HG03575 (cell line): ENCODE data around the gene ASCC1.
"Not testable (repeated sequence)": the region's sequence is repeated elsewhere in the genome, so short reads cannot be mapped to it uniquely, and the experiment has no call there.

Experiments
- ATAC-seq: cut with Tn5 transposase; IDR thresholded peaks from one replicate; pipeline ENCODE4 v1.9.1; 2021; ENCODE audit not compliant: unreplicated experiment, insufficient number of reproducible peaks, low FRiP score; ENCODE audit errors: extremely low read depth

ASCC1 gene

DNA sequence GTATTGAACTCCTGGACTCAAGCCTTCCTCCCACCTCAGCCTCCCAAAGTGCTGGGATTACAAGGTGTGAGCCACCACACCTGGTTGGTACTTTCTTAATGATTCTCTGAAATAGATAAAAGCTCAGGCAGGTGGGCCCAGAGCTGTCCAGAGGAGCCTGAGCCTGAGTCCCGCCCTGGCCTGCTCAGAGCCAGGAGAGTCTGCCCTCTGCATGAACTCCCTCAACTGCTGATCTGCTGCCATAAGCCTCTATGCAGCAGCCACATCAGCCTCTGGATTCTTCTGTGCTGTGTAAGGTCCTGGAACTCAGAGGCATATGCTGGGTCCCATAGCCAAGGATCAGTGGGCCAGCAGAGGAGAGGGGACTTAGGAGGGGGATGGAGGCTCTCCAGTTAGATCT, 34.6 kb upstream of the ASCC1 start:
- no peak for ATAC-seq

GRCh38 chr10:72249176-72249862, 33.2 kb upstream of the ASCC1 start:
- ATAC-seq, result not testable (repeated sequence)

DNA sequence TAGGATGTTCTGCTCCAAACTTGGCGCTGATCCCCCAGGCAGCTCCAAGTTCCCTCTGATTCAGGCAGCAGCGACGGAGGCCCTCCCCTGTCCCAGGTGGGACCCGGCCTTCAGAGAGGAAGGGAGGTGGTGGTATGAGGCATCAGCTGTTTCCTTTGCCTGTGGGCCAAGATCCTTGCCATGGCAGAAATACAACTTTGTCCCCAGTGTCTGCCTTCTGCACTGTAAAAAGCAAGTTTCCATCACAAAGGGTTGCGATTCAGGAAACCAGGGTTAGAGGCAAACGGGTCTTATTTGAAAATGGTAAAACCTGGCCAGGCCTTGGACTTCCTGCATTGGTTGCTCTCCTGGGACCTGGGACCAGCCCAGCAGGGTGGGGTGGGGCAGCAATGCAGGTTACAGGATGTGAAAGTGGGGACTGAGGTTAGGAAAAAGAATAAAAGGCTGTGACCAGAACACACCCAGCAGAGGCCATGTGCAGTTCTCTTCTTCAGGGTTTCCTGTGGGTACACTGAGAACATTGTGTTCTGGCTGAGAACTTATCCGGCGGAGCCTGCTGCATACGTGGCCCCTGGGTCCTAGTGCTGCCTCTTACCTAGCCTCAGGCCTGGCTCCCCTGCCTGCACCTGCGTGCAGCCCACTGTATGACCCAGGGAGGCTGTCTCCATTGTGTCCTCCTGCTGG, 32.5 kb upstream of the ASCC1 start:
- peak; percentile 80 for ATAC-seq

- ATAC-seq, result no peak
Observed at GRCh38 chr10:72245949-72246525, 30.0 kb upstream of the ASCC1 start.

GRCh38 chr10:72244573-72245038, 28.5 kb upstream of the ASCC1 start:
- no peak for ATAC-seq

DNA sequence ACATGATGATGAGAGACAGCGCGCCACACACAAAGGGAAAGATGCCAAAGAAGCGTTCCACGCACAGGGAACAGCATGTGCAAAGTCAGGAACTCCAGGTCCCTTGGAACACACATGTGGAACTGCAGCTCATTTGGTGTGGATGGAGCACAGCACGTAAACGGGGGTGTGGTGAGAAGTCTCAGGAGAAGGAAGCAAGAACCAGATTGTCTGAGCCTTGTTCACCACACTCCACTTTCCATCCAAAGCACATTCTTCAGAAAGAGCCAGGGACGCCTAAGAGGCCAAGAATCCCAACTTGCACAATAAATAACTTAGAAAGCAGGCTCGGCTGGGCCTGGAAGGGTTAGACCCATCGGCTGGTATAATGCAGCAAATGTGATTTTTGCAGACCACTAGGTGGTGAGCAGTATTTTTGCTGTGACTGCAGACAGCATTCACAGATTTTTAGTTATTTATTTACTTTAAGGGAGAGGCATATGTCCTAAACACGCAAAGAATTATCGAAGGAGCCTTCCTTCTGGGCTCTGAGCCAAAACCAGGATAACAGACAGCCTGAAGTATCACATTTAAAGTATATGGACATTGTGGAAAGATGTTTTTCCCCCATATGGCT, 27.9 kb upstream of the ASCC1 start:
- no peak for ATAC-seq

- no peak for ATAC-seq
Observed at GRCh38 chr10:72242675-72243074, 26.6 kb upstream of the ASCC1 start.

GRCh38 chr10:72241691-72242252, 25.7 kb upstream of the ASCC1 start:
- ATAC-seq, result no peak

GRCh38 chr10:72240371-72240770, 24.3 kb upstream of the ASCC1 start:
- ATAC-seq, result no peak

- no peak for ATAC-seq
Observed at GRCh38 chr10:72239409-72239808, 23.3 kb upstream of the ASCC1 start.

GRCh38 chr10:72238392-72239175, 22.5 kb upstream of the ASCC1 start:
- no peak for ATAC-seq

- no peak for ATAC-seq
Observed at GRCh38 chr10:72235544-72236279, 19.6 kb upstream of the ASCC1 start.

GRCh38 chr10:72234560-72235095, 18.6 kb upstream of the ASCC1 start:
- ATAC-seq, result no peak

DNA sequence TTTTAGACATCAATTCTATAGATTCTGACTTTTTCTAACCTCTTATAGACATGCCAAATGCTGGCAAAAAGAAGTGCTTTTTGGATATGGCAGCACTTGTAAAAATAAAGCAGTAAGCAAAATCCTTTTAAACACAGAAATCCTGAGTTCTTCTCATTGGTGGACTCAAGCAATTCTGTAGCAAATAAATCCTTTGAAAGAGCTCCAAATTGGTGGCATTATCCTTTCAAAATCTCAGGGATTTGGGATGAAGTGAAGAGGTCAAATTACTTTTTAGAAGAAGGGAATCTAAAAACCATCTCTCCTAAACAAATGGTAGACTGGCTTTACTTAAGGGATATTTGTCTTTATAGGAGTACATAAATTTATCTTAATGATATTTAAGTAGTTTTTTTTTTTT, 17.5 kb upstream of the ASCC1 start:
- no peak for ATAC-seq

GRCh38 chr10:72229261-72230251, 13.5 kb upstream of the ASCC1 start:
- ATAC-seq, result no peak

DNA sequence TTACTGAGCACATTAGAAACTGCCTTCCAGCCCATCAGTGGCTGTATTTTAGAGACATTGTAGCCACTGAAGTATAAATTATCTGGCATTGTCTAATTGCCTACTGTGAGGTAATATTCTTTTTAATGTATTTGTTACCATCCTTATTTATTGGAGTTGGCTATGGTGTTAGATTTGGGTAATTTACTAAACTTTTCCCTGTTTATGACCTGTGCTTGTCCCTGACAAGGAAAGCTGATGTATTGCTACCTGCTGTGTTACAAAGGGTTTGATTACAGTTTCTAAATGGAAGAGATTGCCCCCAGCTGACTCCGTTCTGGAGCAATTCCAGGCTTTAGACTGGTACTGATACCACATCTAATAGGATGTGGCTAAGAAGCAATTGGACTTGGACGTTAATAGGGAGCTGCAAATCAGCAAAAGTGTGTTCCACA, 12.3 kb upstream of the ASCC1 start:
- ATAC-seq, result no peak

DNA sequence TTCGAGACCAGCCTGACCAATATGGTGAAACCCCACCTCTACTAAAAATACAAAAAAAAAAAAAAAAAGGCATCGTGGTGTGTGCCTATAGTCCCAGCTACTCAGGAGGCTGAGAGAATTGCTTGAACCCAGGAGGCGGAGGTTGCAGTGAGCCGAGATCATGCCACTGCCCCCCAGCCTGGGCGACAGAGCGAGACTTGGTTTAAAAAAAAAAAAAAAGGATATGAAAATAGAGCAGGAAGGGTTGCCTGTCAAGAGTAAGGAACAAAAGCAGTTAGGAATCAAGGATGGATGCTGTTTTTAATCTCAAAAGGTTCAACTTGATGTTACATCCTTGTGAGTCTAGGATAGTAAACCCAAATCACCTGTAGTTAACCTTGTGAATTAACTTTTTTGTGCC, 11.8 kb upstream of the ASCC1 start:
- ATAC-seq, result no peak
